SK-N-SH (cell line): Measurements from ENCODE around the gene CARD8. TPM values are rescaled to one million over a fixed set of nuclear protein-coding genes. Genes with fewer than 3 reads are reported as not detected.

ENCODE experiments used
- CTCF ChIA-PET: fragments of 300-600, 350-600 bp; formaldehyde crosslinking; extraction: SDS; loops from one replicate; lab custom pipeline; 2021; lab: Yijun Ruan, JAX
- POLR2A ChIA-PET: fragments of 350-600 bp; sonication (Branson Sonifier 250); formaldehyde crosslinking; extraction: SDS; loops from one replicate; lab custom pipeline; 2020; ENCODE audit warnings: antibody characterized with exemption, inconsistent platforms; lab: Yijun Ruan, JAX
- DNase-seq: peaks from one replicate; pipeline ENCODE4 v3.0.0; 2012
- H2AFZ ChIP-seq: fragments of 200-600 bp; sonication (generic); 2 replicates; pipeline ENCODE4 v1.8.1; 2016; ENCODE audit warnings: antibody characterized with exemption, mild to moderate bottlenecking, low read depth
- H3F3A ChIP-seq: fragments of 200-600 bp; sonication (generic); replicated peaks from 2 replicates; pipeline ENCODE3; 2016; ENCODE audit warnings: antibody characterized with exemption, mild to moderate bottlenecking; ENCODE audit not compliant: insufficient read depth
- H3K27ac ChIP-seq, 2 experiments: fragments of 200-500 bp in 1 of 2; fragments of 200-600 bp in 1 of 2; sonication (Bioruptor generic) in 1 of 2; sonication (generic), shearing (Covaris generic) in 1 of 2; 2 replicates each; pipeline versions ENCODE4 v1.5.1 to v1.6.1; 2014 to 2016; ENCODE audit warnings: low read depth in 2 of 2, inconsistent platforms in 1 of 2, low read length in 1 of 2, mild to moderate bottlenecking in 1 of 2, mixed read lengths in 1 of 2
- H3K27me3 ChIP-seq: fragments of 200-600 bp; sonication (generic), shearing (Covaris generic); 2 replicates; pipeline ENCODE4 v1.6.1; 2016; ENCODE audit warnings: mixed run types; ENCODE audit not compliant: insufficient read depth
- H3K36me3 ChIP-seq, 2 experiments: fragments of 200-500 bp in 1 of 2; fragments of 200-600 bp in 1 of 2; sonication (Bioruptor generic) in 1 of 2; sonication (generic) in 1 of 2; replicated peaks in 1 of 2; 2 replicates each; pipeline versions ENCODE3 to v1.5.1; 2014 to 2016; ENCODE audit warnings: low read length in 1 of 2, mild to moderate bottlenecking in 1 of 2; ENCODE audit not compliant: insufficient read depth in 2 of 2, control insufficient read depth in 1 of 2
- H3K4me1 ChIP-seq, 2 experiments: fragments of 200-500 bp in 1 of 2; fragments of 200-600 bp in 1 of 2; sonication (Bioruptor generic) in 1 of 2; sonication (generic), shearing (Covaris generic) in 1 of 2; 2 replicates each; pipeline versions ENCODE4 v1.5.1 to v1.6.1; 2014 to 2016; ENCODE audit warnings: low read depth in 1 of 2, low read length in 1 of 2, mixed run types in 1 of 2; ENCODE audit not compliant: insufficient read depth in 2 of 2, control insufficient read depth in 1 of 2
- H3K4me2 ChIP-seq: fragments of 200-600 bp; sonication (generic), shearing (Covaris generic); 2 replicates; pipeline ENCODE4 v1.6.1; 2017; ENCODE audit warnings: mixed run types
- H3K4me3 ChIP-seq, 2 experiments: fragments of 200-500 bp in 1 of 2; fragments of 200-600 bp in 1 of 2; sonication (Bioruptor generic) in 1 of 2; sonication (generic), shearing (Covaris generic) in 1 of 2; 2 replicates each; pipeline versions ENCODE4 v1.5.1 to v1.8.1; 2014 to 2016; ENCODE audit warnings: low read depth in 2 of 2, inconsistent platforms in 1 of 2, low read length in 1 of 2, mild to moderate bottlenecking in 1 of 2, mixed read lengths in 1 of 2, moderate library complexity in 1 of 2
- H3K79me2 ChIP-seq: fragments of 200-600 bp; sonication (generic); 2 replicates; pipeline ENCODE4 v1.8.1; 2017; ENCODE audit warnings: mild to moderate bottlenecking; ENCODE audit not compliant: insufficient read depth
- H3K9ac ChIP-seq: fragments of 200-600 bp; sonication (generic); 2 replicates; pipeline ENCODE4 v1.6.1; 2017; ENCODE audit warnings: mixed run types
- H3K9me2 ChIP-seq: fragments of 200-600 bp; sonication (generic); 2 replicates; pipeline ENCODE4 v1.6.1; 2017; ENCODE audit warnings: mixed run types
- H3K9me3 ChIP-seq: fragments of 200-600 bp; sonication (generic); 2 replicates; pipeline ENCODE4 v1.6.1; 2017; ENCODE audit warnings: mixed run types, mild to moderate bottlenecking, moderate library complexity
- H4K20me1 ChIP-seq: fragments of 200-600 bp; sonication (generic); 2 replicates; pipeline ENCODE4 v1.6.1; 2017; ENCODE audit warnings: mild to moderate bottlenecking, mixed run types; ENCODE audit not compliant: insufficient read depth
- CHD2 ChIP-seq: fragments of 150-350 bp; IDR thresholded peaks from 2 replicates; pipeline ENCODE4 v1.6.1; 2018; ENCODE audit warnings: low read length; ENCODE audit not compliant: partially characterized antibody
- ELF1 ChIP-seq: IDR thresholded peaks from 2 replicates; pipeline ENCODE4 v1.4.0; 2012
- EP300 ChIP-seq, 2 experiments: IDR thresholded peaks; 2 replicates each; pipeline versions ENCODE4 v1.4.0 to v1.6.1; 2012; ENCODE audit warnings: borderline replicate concordance in 1 of 2, low read depth in 1 of 2, low read length in 1 of 2
- FOXJ3 ChIP-seq: sonication (generic); formaldehyde crosslinking; IDR thresholded peaks from 2 replicates; pipeline ENCODE4 v1.5.1; 2020; ENCODE audit warnings: mild to moderate bottlenecking, missing genetic modification reagents
- FOXM1 ChIP-seq: IDR thresholded peaks from 2 replicates; pipeline ENCODE4 v1.4.0; 2012; ENCODE audit warnings: low read depth, mild to moderate bottlenecking
- GABPA ChIP-seq: IDR thresholded peaks from 2 replicates; pipeline ENCODE4 v1.4.0; 2012; ENCODE audit warnings: low read depth, mild to moderate bottlenecking
- JUND ChIP-seq: IDR thresholded peaks from 2 replicates; pipeline ENCODE4 v1.4.0; 2012
- NRF1 ChIP-seq: IDR thresholded peaks from 2 replicates; pipeline ENCODE4 v1.6.1; 2012; ENCODE audit warnings: low read depth, mild to moderate bottlenecking, low read length
- PBX3 ChIP-seq: IDR thresholded peaks from 2 replicates; pipeline ENCODE4; 2012
- POLR2AphosphoS5 ChIP-seq: IDR thresholded peaks from 2 replicates; pipeline ENCODE4 v1.6.1; 2012; ENCODE audit warnings: low read depth, low read length
- RAD21 ChIP-seq: IDR thresholded peaks from 2 replicates; pipeline ENCODE4 v1.6.1; 2012; ENCODE audit warnings: mild to moderate bottlenecking, low read length
- RCOR1 ChIP-seq: fragments of 150-350 bp; IDR thresholded peaks from 2 replicates; pipeline ENCODE4 v1.6.1; 2017; ENCODE audit warnings: antibody characterized with exemption, low read length
- RXRA ChIP-seq: IDR thresholded peaks from 2 replicates; pipeline ENCODE4 v1.4.0; 2012; ENCODE audit warnings: low read depth, mild to moderate bottlenecking, borderline replicate concordance
- SIN3A ChIP-seq: IDR thresholded peaks from 2 replicates; pipeline ENCODE4 v1.6.1; 2012; ENCODE audit warnings: low read depth, mild to moderate bottlenecking, low read length, moderate library complexity, borderline replicate concordance
- SMC3 ChIP-seq: IDR thresholded peaks from 2 replicates; pipeline ENCODE4 v1.6.1; 2012; ENCODE audit warnings: low read depth, low read length, improper control_type of control experiment
- TAF1 ChIP-seq: IDR thresholded peaks from 2 replicates; pipeline ENCODE4 v1.6.1; 2012; ENCODE audit warnings: low read depth, mild to moderate bottlenecking, low read length, moderate library complexity, borderline replicate concordance
- TEAD4 ChIP-seq: IDR thresholded peaks from 2 replicates; pipeline ENCODE4 v1.4.0; 2012; ENCODE audit warnings: mild to moderate bottlenecking, borderline replicate concordance; ENCODE audit not compliant: insufficient read depth
- YY1 ChIP-seq: IDR thresholded peaks from 2 replicates; pipeline ENCODE4 v1.4.0; 2012; ENCODE audit warnings: low read depth, mild to moderate bottlenecking
- ZBTB33 ChIP-seq: IDR thresholded peaks from 2 replicates; pipeline ENCODE4 v1.4.0; 2012; ENCODE audit warnings: low read depth, borderline replicate concordance
- WGBS: methylation state at CpG from one replicate; pipeline ENCODE4 v1.1.6; 2017; ENCODE audit warnings: low lambda C conversion rate; 5-methylcytosine and 5-hydroxymethylcytosine counted together
- polyA plus RNA-seq, 3 experiments: library from polyadenylated mRNA; depleted of rRNA; stranded (reverse); fragments of >200 nt; gene quantifications; 2 replicates each; pipeline ENCODE4 v1.2.3, GENCODE V29; 2012

The CARD8 gene
- polyA plus RNA-seq, 1 of the 3 experiments (the other 2 are of a cell fraction) = 16.4 TPM

GRCh38 chr19:48255376-48256303 is at the start of gene CARD8 (continued):
- peak; percentile 100 for TF ChIP-seq YY1
- no peak; a peak in 1 of 4 replicates for TF ChIP-seq EP300 (IDR thresholded peaks at IDR 0.05; ENCODE audit: borderline replicate concordance in 1 of 2, low read depth in 1 of 2, low read length in 1 of 2)
- TF ChIP-seq RCOR1 = no peak; the same call in 1 of the 2 replicates
- TF ChIP-seq TAF1 = peak; percentile 99
- TF ChIP-seq FOXM1 = no peak
- TF ChIP-seq GABPA = peak; percentile 91
- no peak for TF ChIP-seq TEAD4
- TF ChIP-seq CHD2 = peak; percentile 60
- 0 out of 2 replicates have a peak, but pooled peaks have one; percentile 19 for TF ChIP-seq PBX3

GRCh38 chr19:48303866-48304265 is 48.2 kb upstream of the CARD8 start:
- Histone ChIP-seq H3K4me2 (no peak overlapping the region), H3K79me2 (no peaks in the 10 kb centered on the region), H2AFZ (no peak overlapping the region), H3K9me3 (no peaks in the 10 kb centered on the region), H3K27me3 (no peaks in the 10 kb centered on the region), H4K20me1 (no peaks in the 10 kb centered on the region), H3K9ac (no peak overlapping the region), H3K4me3 (no peak overlapping the region), H3F3A (no peaks in the 10 kb centered on the region), H3K9me2 (no peaks in the 10 kb centered on the region), H3K27ac (no peak overlapping the region), H3K36me3 (no peaks in the 10 kb centered on the region), H3K4me1 (no peaks in the 10 kb centered on the region)
- 80% methylated on average over 18 of the region's 19 CpGs for WGBS
- no peak for DNase-seq
- ChIA-PET CTCF (no interaction called here), POLR2A (no interaction called here)
- no peak for TF ChIP-seq POLR2AphosphoS5
- no peak for TF ChIP-seq SIN3A
- TF ChIP-seq GABPA = no peak
- TF ChIP-seq ELF1 = no peak
- TF ChIP-seq ZBTB33 = no peak
- TF ChIP-seq NRF1 = no peak
- no peak for TF ChIP-seq RXRA
- no peak for TF ChIP-seq PBX3
- no peak for TF ChIP-seq RAD21
- no peak for TF ChIP-seq SMC3
- TF ChIP-seq FOXJ3 = no peak
- no peak for TF ChIP-seq JUND
